GM12801 (cell line): ENCODE results near the gene TMEM87B.

ENCODE experiments used
- CTCF ChIP-seq: IDR thresholded peaks from one replicate; pipeline ENCODE4 v1.5.1; 2011; ENCODE audit warnings: control low read depth; ENCODE audit not compliant: insufficient read length; ENCODE audit errors: extremely low read depth

TMEM87B gene

GRCh38 chr2:112065486-112065885 is 10.4 kb downstream of the TMEM87B start:
- TF ChIP-seq CTCF: no peak

GRCh38 chr2:112065966-112066365 is 10.9 kb downstream of the TMEM87B start:
- no peak for TF ChIP-seq CTCF

- TF ChIP-seq CTCF: no peak
These were observed 18.8 kb downstream of the TMEM87B start for GRCh38 chr2:112073875-112074274.

GRCh38 chr2:112074506-112074905 is 19.4 kb downstream of the TMEM87B start:
- no peak for TF ChIP-seq CTCF

GRCh38 chr2:112075490-112076260 is 20.6 kb downstream of the TMEM87B start:
- no peak for TF ChIP-seq CTCF

- no peak for TF ChIP-seq CTCF
These were observed 22.7 kb downstream of the TMEM87B start for GRCh38 chr2:112077814-112078213.

- TF ChIP-seq CTCF: no peak
These were observed 26.2 kb downstream of the TMEM87B start for GRCh38 chr2:112081262-112081661.
